Endothelial cell of umbilical vein (primary cell): ENCODE measurements around the gene DOCK1.

Experiments used
- CTCF ChIP-seq, 2 donors: IDR thresholded peaks; 1 replicate in 1 of 2; 2 replicates in 1 of 2; pipeline ENCODE4 v1.5.1; 2011; ENCODE audit warnings: low read length in 2 of 2, mild to moderate bottlenecking in 2 of 2, moderate library complexity in 2 of 2, control low read depth in 1 of 2, inconsistent platforms in 1 of 2, low read depth in 1 of 2; ENCODE audit not compliant: insufficient read depth in 1 of 2; ENCODE audit errors: extremely low read depth in 1 of 2
- EZH2 ChIP-seq: IDR thresholded peaks from 2 replicates; pipeline ENCODE4 v1.6.1; 2012; ENCODE audit warnings: borderline replicate concordance, low read depth, mild to moderate bottlenecking, moderate library complexity, low read length, inconsistent platforms; ENCODE audit not compliant: severe bottlenecking
- FOS ChIP-seq: IDR thresholded peaks from 2 replicates; pipeline ENCODE4 v1.6.1; 2011; ENCODE audit warnings: mild to moderate bottlenecking, low read length, moderate library complexity, borderline replicate concordance; ENCODE audit not compliant: insufficient read depth
- MYC ChIP-seq: IDR thresholded peaks from one replicate; pipeline ENCODE4 v1.6.1; 2011; ENCODE audit warnings: mild to moderate bottlenecking, low read depth, low read length
- POLR2A ChIP-seq: IDR thresholded peaks from 2 replicates; pipeline ENCODE4 v1.6.1; 2012; ENCODE audit warnings: low read depth, mild to moderate bottlenecking, control low read depth, low read length
- POLR2AphosphoS5 ChIP-seq: IDR thresholded peaks from 2 replicates; pipeline ENCODE4 v1.6.1; 2012; ENCODE audit warnings: low read depth, mild to moderate bottlenecking, control low read depth, low read length, moderate library complexity; ENCODE audit not compliant: insufficient read depth
- TF ChIP-seq, protein P1 (sequence below): IDR thresholded peaks from 2 replicates; pipeline ENCODE4 v1.6.1; 2011; ENCODE audit not compliant: insufficient read depth, insufficient read length

DNA sequence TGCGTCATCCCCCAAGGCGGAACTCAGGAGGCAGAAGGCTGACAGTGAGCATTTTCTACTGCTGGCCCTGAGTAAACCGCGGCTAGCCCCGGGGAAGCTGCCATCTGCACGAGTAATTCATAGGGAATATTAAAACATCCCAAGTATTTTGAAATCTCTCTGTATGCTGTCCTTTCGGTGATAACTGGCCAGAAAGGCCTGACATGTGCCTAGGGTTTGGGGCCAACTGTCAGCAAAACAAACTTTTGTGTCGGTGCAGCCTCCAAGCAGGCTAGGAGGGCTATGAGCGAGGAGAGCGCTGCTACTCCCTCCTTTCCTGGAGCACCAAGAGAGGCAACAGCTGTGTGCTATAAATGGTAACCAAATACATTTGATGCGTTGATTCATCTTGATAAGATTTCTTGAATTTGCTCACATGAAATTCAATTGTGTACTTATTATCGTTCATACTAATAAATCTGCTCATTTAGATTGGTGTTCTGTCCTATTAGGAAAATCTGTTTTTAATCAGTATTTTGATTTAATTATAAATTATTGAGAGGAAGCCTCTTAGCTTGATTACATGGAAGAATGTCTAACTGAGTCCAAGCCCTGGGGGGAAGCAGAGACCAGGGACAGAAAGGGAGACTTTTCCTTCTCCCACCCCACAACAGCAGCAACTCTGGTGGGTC lies 519.5 kb downstream of the DOCK1 start:
- TF ChIP-seq POLR2AphosphoS5 (no peak), FOS (no peak), CTCF (IDR thresholded peaks at IDR 0.05; ENCODE audit: extremely low read depth in 1 of 2, insufficient read depth in 1 of 2, low read depth in 1 of 2, low read length in 2 of 2) (no peak), POLR2A (no peak), EZH2 (no peak), MYC (no peak)
- TF ChIP-seq, protein P1, sequence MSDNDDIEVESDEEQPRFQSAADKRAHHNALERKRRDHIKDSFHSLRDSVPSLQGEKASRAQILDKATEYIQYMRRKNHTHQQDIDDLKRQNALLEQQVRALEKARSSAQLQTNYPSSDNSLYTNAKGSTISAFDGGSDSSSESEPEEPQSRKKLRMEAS = no peak
